ENCODE measurements around the gene LCMT1. TPM values are rescaled to one million over a fixed set of nuclear protein-coding genes. Genes with fewer than 3 reads are reported as not detected.

LCMT1 gene
- total and polyA plus RNA-seq, 9 of the 15 experiments (the other 6 are each of a cell fraction or from before 2014, with no cell fraction given): 20.0 to 42.8 (median 32.3) TPM

DNA sequence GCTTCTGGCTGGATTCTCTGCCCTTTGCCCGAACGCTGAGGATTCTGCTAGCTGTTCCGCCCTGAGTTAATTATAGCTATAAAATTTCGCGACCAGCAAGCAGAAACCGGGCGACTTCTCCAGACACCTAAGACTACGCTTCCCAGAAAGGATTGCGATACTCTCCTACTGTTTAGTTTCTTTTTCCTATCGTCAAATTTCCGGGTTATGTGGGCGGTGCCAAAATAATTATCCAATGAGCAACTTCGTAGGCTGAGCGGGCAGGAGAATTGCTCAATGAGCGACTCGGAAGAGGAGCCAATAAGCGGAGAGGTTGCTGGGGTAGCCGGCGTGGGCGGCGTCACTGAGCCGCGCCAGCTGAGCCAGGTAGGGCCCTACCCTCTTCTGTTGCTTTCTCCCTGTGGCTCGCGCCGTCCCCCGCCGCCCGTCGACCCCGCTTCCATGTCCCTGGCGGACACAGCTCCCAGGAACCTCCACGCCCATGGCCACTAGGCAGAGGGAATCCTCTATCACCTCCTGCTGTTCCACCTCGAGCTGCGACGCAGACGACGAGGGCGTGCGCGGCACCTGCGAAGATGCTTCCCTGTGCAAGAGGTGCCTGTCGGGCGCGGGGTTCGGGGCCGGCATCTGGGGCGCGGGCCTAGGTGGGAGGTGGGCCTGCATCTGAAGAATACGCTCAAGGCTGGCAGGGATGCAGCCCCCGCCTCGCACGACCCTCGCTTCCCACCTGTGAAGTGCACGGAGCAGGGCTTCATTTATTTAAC lies at the start of gene LCMT1 (continued):
- TF ChIP-seq, protein P1, sequence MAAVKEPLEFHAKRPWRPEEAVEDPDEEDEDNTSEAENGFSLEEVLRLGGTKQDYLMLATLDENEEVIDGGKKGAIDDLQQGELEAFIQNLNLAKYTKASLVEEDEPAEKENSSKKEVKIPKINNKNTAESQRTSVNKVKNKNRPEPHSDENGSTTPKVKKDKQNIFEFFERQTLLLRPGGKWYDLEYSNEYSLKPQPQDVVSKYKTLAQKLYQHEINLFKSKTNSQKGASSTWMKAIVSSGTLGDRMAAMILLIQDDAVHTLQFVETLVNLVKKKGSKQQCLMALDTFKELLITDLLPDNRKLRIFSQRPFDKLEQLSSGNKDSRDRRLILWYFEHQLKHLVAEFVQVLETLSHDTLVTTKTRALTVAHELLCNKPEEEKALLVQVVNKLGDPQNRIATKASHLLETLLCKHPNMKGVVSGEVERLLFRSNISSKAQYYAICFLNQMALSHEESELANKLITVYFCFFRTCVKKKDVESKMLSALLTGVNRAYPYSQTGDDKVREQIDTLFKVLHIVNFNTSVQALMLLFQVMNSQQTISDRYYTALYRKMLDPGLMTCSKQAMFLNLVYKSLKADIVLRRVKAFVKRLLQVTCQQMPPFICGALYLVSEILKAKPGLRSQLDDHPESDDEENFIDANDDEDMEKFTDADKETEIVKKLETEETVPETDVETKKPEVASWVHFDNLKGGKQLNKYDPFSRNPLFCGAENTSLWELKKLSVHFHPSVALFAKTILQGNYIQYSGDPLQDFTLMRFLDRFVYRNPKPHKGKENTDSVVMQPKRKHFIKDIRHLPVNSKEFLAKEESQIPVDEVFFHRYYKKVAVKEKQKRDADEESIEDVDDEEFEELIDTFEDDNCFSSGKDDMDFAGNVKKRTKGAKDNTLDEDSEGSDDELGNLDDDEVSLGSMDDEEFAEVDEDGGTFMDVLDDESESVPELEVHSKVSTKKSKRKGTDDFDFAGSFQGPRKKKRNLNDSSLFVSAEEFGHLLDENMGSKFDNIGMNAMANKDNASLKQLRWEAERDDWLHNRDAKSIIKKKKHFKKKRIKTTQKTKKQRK (IDR thresholded peaks at IDR 0.05; ENCODE audit: borderline replicate concordance, low read depth, low read length): no peak
- no peak for TF ChIP-seq KLF13 (tag; IDR thresholded peaks at IDR 0.05; ENCODE audit: borderline replicate concordance, low read depth)
- TF ChIP-seq, protein P2, sequence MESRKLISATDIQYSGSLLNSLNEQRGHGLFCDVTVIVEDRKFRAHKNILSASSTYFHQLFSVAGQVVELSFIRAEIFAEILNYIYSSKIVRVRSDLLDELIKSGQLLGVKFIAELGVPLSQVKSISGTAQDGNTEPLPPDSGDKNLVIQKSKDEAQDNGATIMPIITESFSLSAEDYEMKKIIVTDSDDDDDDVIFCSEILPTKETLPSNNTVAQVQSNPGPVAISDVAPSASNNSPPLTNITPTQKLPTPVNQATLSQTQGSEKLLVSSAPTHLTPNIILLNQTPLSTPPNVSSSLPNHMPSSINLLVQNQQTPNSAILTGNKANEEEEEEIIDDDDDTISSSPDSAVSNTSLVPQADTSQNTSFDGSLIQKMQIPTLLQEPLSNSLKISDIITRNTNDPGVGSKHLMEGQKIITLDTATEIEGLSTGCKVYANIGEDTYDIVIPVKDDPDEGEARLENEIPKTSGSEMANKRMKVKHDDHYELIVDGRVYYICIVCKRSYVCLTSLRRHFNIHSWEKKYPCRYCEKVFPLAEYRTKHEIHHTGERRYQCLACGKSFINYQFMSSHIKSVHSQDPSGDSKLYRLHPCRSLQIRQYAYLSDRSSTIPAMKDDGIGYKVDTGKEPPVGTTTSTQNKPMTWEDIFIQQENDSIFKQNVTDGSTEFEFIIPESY (CRISPR knock-in tag; IDR thresholded peaks at IDR 0.05): no peak
- TF ChIP-seq, protein P3, sequence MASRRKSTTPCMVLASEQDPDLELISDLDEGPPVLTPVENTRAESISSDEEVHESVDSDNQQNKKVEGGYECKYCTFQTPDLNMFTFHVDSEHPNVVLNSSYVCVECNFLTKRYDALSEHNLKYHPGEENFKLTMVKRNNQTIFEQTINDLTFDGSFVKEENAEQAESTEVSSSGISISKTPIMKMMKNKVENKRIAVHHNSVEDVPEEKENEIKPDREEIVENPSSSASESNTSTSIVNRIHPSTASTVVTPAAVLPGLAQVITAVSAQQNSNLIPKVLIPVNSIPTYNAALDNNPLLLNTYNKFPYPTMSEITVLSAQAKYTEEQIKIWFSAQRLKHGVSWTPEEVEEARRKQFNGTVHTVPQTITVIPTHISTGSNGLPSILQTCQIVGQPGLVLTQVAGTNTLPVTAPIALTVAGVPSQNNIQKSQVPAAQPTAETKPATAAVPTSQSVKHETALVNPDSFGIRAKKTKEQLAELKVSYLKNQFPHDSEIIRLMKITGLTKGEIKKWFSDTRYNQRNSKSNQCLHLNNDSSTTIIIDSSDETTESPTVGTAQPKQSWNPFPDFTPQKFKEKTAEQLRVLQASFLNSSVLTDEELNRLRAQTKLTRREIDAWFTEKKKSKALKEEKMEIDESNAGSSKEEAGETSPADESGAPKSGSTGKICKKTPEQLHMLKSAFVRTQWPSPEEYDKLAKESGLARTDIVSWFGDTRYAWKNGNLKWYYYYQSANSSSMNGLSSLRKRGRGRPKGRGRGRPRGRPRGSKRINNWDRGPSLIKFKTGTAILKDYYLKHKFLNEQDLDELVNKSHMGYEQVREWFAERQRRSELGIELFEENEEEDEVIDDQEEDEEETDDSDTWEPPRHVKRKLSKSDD (conservative IDR thresholded peaks at IDR 0.05; ENCODE audit: low read length): no peak
- TF ChIP-seq ZNF253 (CRISPR knock-in tag; conservative IDR thresholded peaks at IDR 0.05): no peak
- TF ChIP-seq KAT7 (CRISPR knock-in tag; IDR thresholded peaks at IDR 0.05; ENCODE audit: borderline replicate concordance): no peak
- TF ChIP-seq STAT5B (CRISPR knock-in tag; IDR thresholded peaks at IDR 0.05): no peak
- TF ChIP-seq MCM5 (IDR thresholded peaks at IDR 0.05; ENCODE audit: low read depth): no peak
- no peak for TF ChIP-seq KAT2B (IDR thresholded peaks at IDR 0.05; ENCODE audit: low read depth, low read length)
- TF ChIP-seq ZSCAN29 (IDR thresholded peaks at IDR 0.05): no peak
- TF ChIP-seq, protein P4, sequence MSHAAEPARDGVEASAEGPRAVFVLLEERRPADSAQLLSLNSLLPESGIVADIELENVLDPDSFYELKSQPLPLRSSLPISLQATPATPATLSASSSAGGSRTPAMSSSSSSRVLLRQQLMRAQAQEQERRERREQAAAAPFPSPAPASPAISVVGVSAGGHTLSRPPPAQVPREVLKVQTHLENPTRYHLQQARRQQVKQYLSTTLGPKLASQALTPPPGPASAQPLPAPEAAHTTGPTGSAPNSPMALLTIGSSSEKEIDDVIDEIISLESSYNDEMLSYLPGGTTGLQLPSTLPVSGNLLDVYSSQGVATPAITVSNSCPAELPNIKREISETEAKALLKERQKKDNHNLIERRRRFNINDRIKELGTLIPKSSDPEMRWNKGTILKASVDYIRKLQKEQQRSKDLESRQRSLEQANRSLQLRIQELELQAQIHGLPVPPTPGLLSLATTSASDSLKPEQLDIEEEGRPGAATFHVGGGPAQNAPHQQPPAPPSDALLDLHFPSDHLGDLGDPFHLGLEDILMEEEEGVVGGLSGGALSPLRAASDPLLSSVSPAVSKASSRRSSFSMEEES (CRISPR knock-in tag; IDR thresholded peaks at IDR 0.05): no peak
- TF ChIP-seq DACH1 (IDR thresholded peaks at IDR 0.05; ENCODE audit: partially characterized antibody): peak; percentile 64
- no peak for TF ChIP-seq RUNX1 (IDR thresholded peaks at IDR 0.05; ENCODE audit: low read depth)
- no peak for TF ChIP-seq ZNF384 (IDR thresholded peaks at IDR 0.05; ENCODE audit: low read depth, low read length)
- 0 out of 2 replicates have a peak, but pooled peaks have one; percentile 54 for TF ChIP-seq CTBP1 (IDR thresholded peaks at IDR 0.05; ENCODE audit: borderline replicate concordance)
- no peak for TF ChIP-seq MIER1 (IDR thresholded peaks at IDR 0.05; ENCODE audit: low read depth)
- peak; percentile 94 for TF ChIP-seq MTA1 (IDR thresholded peaks at IDR 0.05; ENCODE audit: borderline replicate concordance)
- TF ChIP-seq CCAR2 (IDR thresholded peaks at IDR 0.05; ENCODE audit: low read depth, low read length): no peak

Data from K562 (cell line).